K562 treated with DMSO at 1 percent for 48 hours (cell line): ENCODE measurements around the gene NKD1. TPM values are rescaled to one million over a fixed set of nuclear protein-coding genes. Genes with fewer than 3 reads are reported as not detected.

Experiments
- total RNA-seq: library from RNA; unstranded; fragments of 300-600 nt; gene quantifications from 2 replicates; pipeline ENCODE4 v1.2.3, GENCODE V29; 2022; ENCODE audit warnings: low replicate concordance; ENCODE audit errors: extremely low read depth

NKD1 gene
- not detected in 2 replicates for total RNA-seq

GRCh38 chr16:50548125-50548908, at the start of gene NKD1:
Gene NKD1 (plus strand): TSS chr16:50548396. CDS start chr16:50548554, 158 bp downstream.

DNA sequence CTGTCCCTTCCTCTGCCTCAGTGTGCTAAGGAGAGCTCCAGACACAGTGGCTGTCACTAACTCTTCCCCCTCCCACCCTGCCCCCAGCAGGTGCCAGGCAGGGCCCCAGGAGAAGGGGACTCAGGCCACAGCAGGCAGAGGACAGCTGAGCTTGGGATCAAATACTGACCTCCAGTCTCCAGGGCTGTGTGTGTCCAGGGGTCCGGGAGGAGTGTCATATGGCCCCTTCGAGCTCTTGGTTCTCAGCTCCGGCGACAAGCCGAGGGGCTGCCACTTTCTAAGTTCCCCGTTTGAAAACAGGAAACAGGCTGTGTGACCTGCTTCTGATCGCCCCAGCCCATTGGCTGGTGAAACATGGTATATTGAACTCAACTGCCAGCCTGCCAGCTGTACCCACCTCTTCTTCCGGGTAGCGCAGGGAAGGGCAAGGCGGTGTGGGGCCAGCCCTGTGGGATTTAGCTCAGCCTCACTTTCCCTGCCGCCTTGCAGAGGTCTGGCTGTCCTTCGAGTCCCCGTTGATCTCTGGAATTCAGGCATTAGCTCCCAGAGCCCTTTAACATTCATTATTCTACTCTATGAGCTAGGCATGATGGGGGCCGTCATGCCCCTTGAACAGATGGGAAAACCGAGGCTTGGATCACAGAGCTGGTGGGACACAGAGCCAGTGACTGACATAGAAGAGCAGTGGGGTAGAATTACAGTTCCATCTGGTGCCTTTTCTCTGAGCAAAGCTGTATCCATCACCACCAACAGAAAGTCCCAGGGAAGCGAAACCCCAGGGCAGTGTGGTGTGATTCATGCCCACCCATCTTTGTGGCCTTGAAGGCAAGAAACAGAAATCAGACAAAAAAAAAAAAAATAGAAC, 133.1 kb downstream of the NKD1 start, which contains the start of gene SNX20:
Gene SNX20 (minus strand): TSS at position 292 of the 865 bp plus-strand sequence. CDS start 3,786 bp downstream, outside the sequence.

GRCh38 chr16:50692999-50693781, 145.0 kb downstream of the NKD1 start, which contains the start of gene NOD2:
Gene NOD2 (plus strand): TSS chr16:50693606. CDS start chr16:50699496, 5,890 bp downstream.

Other genes starting within 250 kb of the NKD1 start
- not detected in 2 replicates for gene BRD7, start 179.4 kb upstream of the NKD1 start, total RNA-seq
- gene SNX20, start 132.9 kb downstream of the NKD1 start, total RNA-seq: not detected in 2 replicates
- gene NOD2, start 145.2 kb downstream of the NKD1 start, total RNA-seq: not detected in 2 replicates
- gene CYLD, start 193.7 kb downstream of the NKD1 start, total RNA-seq: not detected in 2 replicates